Stimulated activated CD4-positive, alpha-beta T cell treated with anti-CD3 and anti-CD28 coated beads, Interleukin-4, amount 100 ng/mL, for 1 hour (primary cell): ENCODE results near the gene SYT7.
"Not testable (repeated sequence)": the region's sequence is repeated elsewhere in the genome, so short reads cannot be mapped to it uniquely, and the experiment has no call there.

Experiments used
- DNase-seq: peaks from one replicate; pipeline ENCODE4 v3.0.0-alpha.2; 2020

SYT7 gene

DNA sequence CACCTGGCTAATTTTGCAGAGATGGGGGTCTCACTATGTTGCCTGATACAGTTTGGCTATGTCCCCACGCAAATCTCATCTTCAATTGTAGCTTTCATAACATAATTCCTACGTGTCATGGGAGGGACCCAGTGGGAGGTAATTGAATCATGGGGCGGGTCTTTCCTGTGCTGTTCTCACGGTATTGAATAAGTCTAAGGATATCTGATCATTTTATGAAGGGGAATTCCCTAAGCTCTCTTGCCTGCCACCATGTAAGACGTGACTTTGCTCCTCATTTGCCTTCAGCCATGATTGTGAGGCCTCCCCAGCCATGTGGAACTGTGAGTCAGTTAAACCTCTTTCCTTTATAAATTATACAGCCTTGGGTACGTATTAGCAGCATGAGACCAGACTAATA, 113.3 kb downstream of the SYT7 start:
- not testable (repeated sequence) for DNase-seq
